GM19455 (cell line): ENCODE measurements around the gene APOC1.
"Not testable (repeated sequence)": the region's sequence is repeated elsewhere in the genome, so short reads cannot be mapped to it uniquely, and the experiment has no call there.

ENCODE experiments used
- ATAC-seq: cut with Tn5 transposase; IDR thresholded peaks from one replicate; pipeline ENCODE4 v1.9.1; 2021; ENCODE audit not compliant: unreplicated experiment

The APOC1 gene

GRCh38 chr19:44912854-44913253, 1.6 kb upstream of the APOC1 start:
- no peak for ATAC-seq

- not testable (repeated sequence) for ATAC-seq
Measured at GRCh38 chr19:44913512-44914432, 636 bp upstream of the APOC1 start.

GRCh38 chr19:44924243-44924725, 9.9 kb downstream of the APOC1 start:
- ATAC-seq, result no peak

GRCh38 chr19:44925114-44925891, 10.9 kb downstream of the APOC1 start:
- ATAC-seq, result no peak

GRCh38 chr19:44926245-44927077, 12.1 kb downstream of the APOC1 start:
- not testable (repeated sequence) for ATAC-seq

- no peak for ATAC-seq
Measured at GRCh38 chr19:44927746-44928145, 13.3 kb downstream of the APOC1 start.

- ATAC-seq, result no peak
Measured at GRCh38 chr19:44930088-44930487, 15.7 kb downstream of the APOC1 start.

GRCh38 chr19:44931541-44931940, 17.1 kb downstream of the APOC1 start:
- ATAC-seq, result no peak

- no peak for ATAC-seq
Measured at GRCh38 chr19:44939668-44940067, 25.3 kb downstream of the APOC1 start.

- no peak for ATAC-seq
Measured at GRCh38 chr19:44942067-44942571, 27.7 kb downstream of the APOC1 start, which contains the start of gene APOC4. APOC4 (plus strand) TSS chr19:44942237; CDS start chr19:44942278, 41 bp downstream.

GRCh38 chr19:44943801-44944249, 29.4 kb downstream of the APOC1 start:
- no peak for ATAC-seq

GRCh38 chr19:44947041-44947581, 32.7 kb downstream of the APOC1 start:
- ATAC-seq, result no peak

- ATAC-seq, result no peak
Measured at GRCh38 chr19:44948237-44948636, 33.8 kb downstream of the APOC1 start.

GRCh38 chr19:44948763-44949374, 34.5 kb downstream of the APOC1 start:
- ATAC-seq, result no peak

- ATAC-seq, result no peak
Measured at GRCh38 chr19:44949550-44949949, 35.1 kb downstream of the APOC1 start.

GRCh38 chr19:44951179-44952159, 37.1 kb downstream of the APOC1 start:
- ATAC-seq, result no peak

GRCh38 chr19:44954278-44954648, 39.9 kb downstream of the APOC1 start:
- no peak for ATAC-seq

GRCh38 chr19:44954649-44955504, 40.5 kb downstream of the APOC1 start, which contains the start of gene CLPTM1:
CLPTM1 (plus strand) TSS chr19:44955380; CDS start chr19:44955396, 16 bp downstream.
- peak; percentile 77 for ATAC-seq
